Measurements from ENCODE around the gene ITCH. TPM values are rescaled to one million over a fixed set of nuclear protein-coding genes. Genes with fewer than 3 reads are reported as not detected.
"Not testable (repeated sequence)": the region's sequence is repeated elsewhere in the genome, so short reads cannot be mapped to it uniquely, and the experiment has no call there.

Gene ITCH
- total and polyA plus RNA-seq, 7 donors = 16.3 to 60.6 (median 50.2) TPM

GRCh38 chr20:34355427-34355826 lies 7.6 kb upstream of the ITCH start:
- Histone ChIP-seq H3K27ac (no peak overlapping the region), H3K9me3 (no peaks in the 10 kb centered on the region), H3K4me1 (no peaks in the 10 kb centered on the region), H3K27me3 (no peaks in the 10 kb centered on the region), H3K36me3 (no peaks in the 10 kb centered on the region), H3K4me3 (no peak overlapping the region)
- intact Hi-C loops (cut with DNase I) = no loop called here
- DNase-seq = no peak
- WGBS, 2 donors = 61 to 65% methylated on average over 2 of the region's 2 CpGs
- TF ChIP-seq POLR2AphosphoS5 (IDR thresholded peaks at IDR 0.05) (no peak), CTCF (IDR thresholded peaks at IDR 0.05) (no peak), POLR2A (IDR thresholded peaks at IDR 0.05) (no peak), EP300 (IDR thresholded peaks at IDR 0.05) (no peak)

- H3K4me3 ChIP-seq; DNase-seq; H3K36me3 ChIP-seq; H3K27ac ChIP-seq; intact Hi-C loops (cut with DNase I); H3K27me3 ChIP-seq; H3K9me3 ChIP-seq: not testable (repeated sequence)
- H3K4me1 ChIP-seq = peaks cover 0 to 12% (median 10%) of the 10 kb centered on the region in 4 donors
- 88 to 91% methylated on average over 9 of the region's 9 CpGs for WGBS, 2 donors
Measured at GRCh38 chr20:34359729-34360128, 3.3 kb upstream of the ITCH start.

- WGBS, 2 donors = 29 to 71% methylated on average over 8 of the region's 8 CpGs
- no peaks in the 10 kb centered on the region for H3K9me3 ChIP-seq
- H3K36me3 ChIP-seq = no peaks in the 10 kb centered on the region
- H3K27me3 ChIP-seq = no peaks in the 10 kb centered on the region
- peak overlapping the region; percentile 77 to 97 (median 82) for H3K4me3 ChIP-seq
- no peak for TF ChIP-seq POLR2AphosphoS5 (IDR thresholded peaks at IDR 0.05)
- intact Hi-C loops (cut with DNase I) = loop anchor here (2.0 kb wide), 1 partner anchor 60 kb away; the partner anchor contains the start of gene AHCY
- H3K4me1 ChIP-seq = peaks cover 0 to 41% (median 36%) of the 10 kb centered on the region in 4 donors
- peak overlapping the region; percentile 89 to 95 (median 91) for H3K27ac ChIP-seq
- DNase-seq = no peak
Measured at GRCh38 chr20:34362502-34363061, 491 bp upstream of the ITCH start.

- Histone ChIP-seq H3K36me3 (no peaks in the 10 kb centered on the region), H3K27ac (peak overlapping the region; percentile 89 to 95 (median 91)), H3K9me3 (no peaks in the 10 kb centered on the region), H3K4me1 (peaks cover 0 to 52% (median 41%) of the 10 kb centered on the region in 4 donors), H3K27me3 (no peaks in the 10 kb centered on the region), H3K4me3 (peak overlapping the region; percentile 77 to 97 (median 82))
- DNase-seq = no peak
- intact Hi-C loops (cut with DNase I) = loop anchor here (2.0 kb wide), 1 partner anchor 61 kb away; the partner anchor contains the start of gene AHCY
- WGBS, 2 donors = 1% methylated on average over 70 of the region's 70 CpGs
- TF ChIP-seq EP300 (IDR thresholded peaks at IDR 0.05) = no peak
- TF ChIP-seq POLR2A (IDR thresholded peaks at IDR 0.05) = no peak
- no peak for TF ChIP-seq CTCF (IDR thresholded peaks at IDR 0.05)
- TF ChIP-seq POLR2AphosphoS5 (IDR thresholded peaks at IDR 0.05) = no peak
Measured at GRCh38 chr20:34363465-34364222, 571 bp downstream of the ITCH start.

GRCh38 chr20:34364223-34364506 lies 1.1 kb downstream of the ITCH start:
- peaks cover 0 to 57% (median 44%) of the 10 kb centered on the region in 4 donors for H3K4me1 ChIP-seq
- WGBS, 2 donors = 27 to 54% methylated on average over 4 of the region's 4 CpGs
- no peaks in the 10 kb centered on the region for H3K27me3 ChIP-seq
- no peaks in the 10 kb centered on the region for H3K9me3 ChIP-seq
- peak overlapping the region; percentile 89 to 95 (median 91) for H3K27ac ChIP-seq
- H3K36me3 ChIP-seq = peaks cover 0 to under 1% (median 0%) of the 10 kb centered on the region in 4 donors
- intact Hi-C loops (cut with DNase I) = no loop called here
- TF ChIP-seq POLR2A (IDR thresholded peaks at IDR 0.05) (no peak), CTCF (IDR thresholded peaks at IDR 0.05) (no peak), POLR2AphosphoS5 (IDR thresholded peaks at IDR 0.05) (no peak), EP300 (IDR thresholded peaks at IDR 0.05) (no peak)
- DNase-seq = no peak
- H3K4me3 ChIP-seq = peak overlapping the region; percentile 77 to 97 (median 82)

Measured in sigmoid colon (tissue), 7 donors.